Stimulated activated CD4-positive, alpha-beta T cell treated with anti-CD3 and anti-CD28 coated beads, Interleukin-1b, Interleukin-23, amount 100 ng/mL, for 4 hours (primary cell): ENCODE data around the gene COL12A1.

Experiments used
- DNase-seq, 2 donors: peaks; one replicate each; pipeline ENCODE4 v3.0.0-alpha.2; 2020; ENCODE audit warnings: low read depth in 2 of 2

Gene COL12A1

DNA sequence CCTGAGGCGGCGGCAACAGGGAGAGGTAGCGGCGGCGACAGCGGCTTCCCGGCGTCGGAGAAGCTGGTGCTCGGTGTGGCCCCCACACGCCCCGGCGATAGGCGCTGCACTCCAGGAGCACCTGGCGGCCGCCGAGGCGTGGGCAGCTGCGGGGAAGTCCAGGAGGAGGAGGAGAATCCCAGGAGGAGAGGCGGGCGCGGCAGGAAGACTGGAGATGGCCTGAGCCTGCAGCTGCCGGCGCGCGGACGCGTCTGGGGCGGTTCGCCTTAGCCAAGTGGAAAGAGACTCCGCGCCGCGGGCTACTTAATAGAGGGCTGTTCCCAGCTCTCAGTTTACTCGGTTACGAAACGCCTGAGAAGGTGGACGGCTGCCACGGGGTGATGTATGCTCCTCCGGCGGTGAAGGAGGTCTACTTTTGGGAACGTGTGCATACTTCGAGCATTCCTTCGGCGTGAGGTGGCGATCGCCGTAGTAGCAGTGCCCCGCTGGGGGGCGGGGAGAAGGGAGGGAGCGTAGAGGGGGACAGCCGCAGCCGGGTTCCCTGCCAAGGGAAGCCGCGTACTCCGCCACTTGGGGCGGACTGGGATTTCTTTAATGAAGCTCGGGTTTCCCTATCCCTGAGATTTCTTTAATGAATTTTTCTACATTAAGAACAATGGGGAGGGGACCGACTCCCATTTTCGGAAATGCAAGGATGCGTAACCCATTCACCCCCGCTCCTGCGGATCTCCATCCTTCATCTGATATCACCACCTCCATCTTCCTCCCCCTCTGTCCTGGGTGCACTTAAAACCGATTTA is at the start of gene COL12A1:
COL12A1 (minus strand) TSS at position 278 of the 800 bp plus-strand sequence. CDS start 3,261 bp downstream, outside the sequence.
- no peak for DNase-seq

- DNase-seq = no peak
Measured at GRCh38 chr6:75250552-75250951, 44.7 kb upstream of the COL12A1 start.

DNA sequence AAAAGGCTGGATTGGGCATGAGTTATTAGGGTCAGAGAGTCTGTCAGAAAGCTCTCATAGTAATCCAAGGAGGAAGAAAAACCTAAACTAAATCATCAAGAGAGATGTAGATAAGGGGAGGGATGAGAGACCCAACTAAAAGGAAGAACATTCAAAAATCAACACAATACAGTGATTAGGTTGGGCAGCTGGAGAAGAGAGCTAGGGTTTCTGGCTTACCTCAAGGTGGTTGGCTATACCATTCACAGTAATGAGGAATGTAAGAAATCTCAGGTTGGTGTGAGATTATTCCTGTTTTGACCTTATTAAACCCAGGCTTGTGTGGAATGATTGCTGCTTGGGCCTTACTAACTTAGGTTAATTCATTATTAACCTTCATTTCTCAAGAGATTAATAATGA is 44.0 kb upstream of the COL12A1 start:
- no peak for DNase-seq

GRCh38 chr6:75246386-75246785 is 40.5 kb upstream of the COL12A1 start:
- no peak for DNase-seq

GRCh38 chr6:75244063-75244584 is 38.3 kb upstream of the COL12A1 start:
- no peak for DNase-seq

GRCh38 chr6:75243333-75244062 is 37.6 kb upstream of the COL12A1 start, which contains the start of gene COX7A2:
Gene COX7A2, minus strand, starts transcription at chr6:75243801. Its CDS starts 67 bp downstream, at chr6:75243734.
- DNase-seq = peak; percentile 63 to 67

DNA sequence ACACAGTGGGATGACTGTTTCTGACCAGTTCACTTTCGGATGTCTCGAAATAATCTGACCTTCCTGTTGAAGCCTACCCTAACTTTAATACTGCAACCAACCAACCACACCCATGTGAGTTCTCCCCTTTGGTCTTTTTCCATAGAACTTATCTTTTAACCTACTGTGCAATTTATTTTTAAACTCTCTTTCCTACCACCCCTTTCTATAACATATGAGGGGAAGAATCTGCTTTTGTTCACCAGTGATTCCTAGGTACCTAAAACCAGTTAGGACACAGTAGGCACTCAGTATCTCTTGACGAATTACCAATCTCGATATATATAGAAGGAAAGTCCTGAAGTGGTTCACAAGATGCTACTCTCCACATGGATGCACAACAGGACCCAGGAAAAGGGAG is 30.8 kb upstream of the COL12A1 start:
- DNase-seq = no peak

GRCh38 chr6:75235271-75235670 is 29.4 kb upstream of the COL12A1 start:
- DNase-seq = no peak

DNA sequence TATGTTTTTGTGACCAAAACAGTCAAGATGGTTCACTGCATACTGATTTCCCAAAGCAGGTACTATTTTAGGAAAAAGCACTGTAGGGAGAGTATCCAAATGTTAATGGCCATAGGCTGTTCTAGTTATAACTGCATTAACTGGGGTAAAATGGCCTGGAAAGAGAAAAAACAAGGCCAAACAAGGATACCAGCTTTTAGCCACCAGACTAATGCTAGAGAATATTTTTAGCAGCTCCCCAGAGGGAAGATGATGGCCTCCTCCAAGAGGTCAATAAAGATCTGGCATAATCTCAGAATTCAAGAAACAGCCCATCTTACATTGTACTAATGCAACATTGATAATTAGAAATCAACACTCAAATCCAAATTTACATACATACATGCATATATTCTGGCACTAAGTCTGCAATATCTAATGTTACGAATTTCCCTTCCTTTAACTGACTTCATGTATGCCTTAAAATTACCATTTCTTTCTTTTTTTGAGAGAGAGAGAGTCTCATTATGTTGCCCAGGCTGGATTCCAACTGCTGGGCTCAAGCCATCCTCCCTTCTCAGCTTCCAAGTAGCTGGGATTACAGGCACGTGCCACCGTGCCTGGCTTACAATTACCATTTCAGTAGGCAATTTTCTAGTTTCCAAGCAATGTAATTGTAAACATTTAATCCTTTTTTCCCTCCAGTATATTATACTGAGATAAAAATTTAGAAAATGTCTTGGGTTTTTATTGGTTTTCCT is 28.4 kb upstream of the COL12A1 start:
- no peak for DNase-seq

GRCh38 chr6:75233092-75233615 is 27.3 kb upstream of the COL12A1 start:
- no peak for DNase-seq

- DNase-seq = no peak
Measured at GRCh38 chr6:75230484-75231325, 24.9 kb upstream of the COL12A1 start.

- no peak for DNase-seq
Measured at GRCh38 chr6:75224303-75224926, 18.6 kb upstream of the COL12A1 start.

- DNase-seq = no peak
Measured at GRCh38 chr6:75223428-75223827, 17.6 kb upstream of the COL12A1 start.

GRCh38 chr6:75222261-75222660 is 16.4 kb upstream of the COL12A1 start:
- DNase-seq = no peak

DNA sequence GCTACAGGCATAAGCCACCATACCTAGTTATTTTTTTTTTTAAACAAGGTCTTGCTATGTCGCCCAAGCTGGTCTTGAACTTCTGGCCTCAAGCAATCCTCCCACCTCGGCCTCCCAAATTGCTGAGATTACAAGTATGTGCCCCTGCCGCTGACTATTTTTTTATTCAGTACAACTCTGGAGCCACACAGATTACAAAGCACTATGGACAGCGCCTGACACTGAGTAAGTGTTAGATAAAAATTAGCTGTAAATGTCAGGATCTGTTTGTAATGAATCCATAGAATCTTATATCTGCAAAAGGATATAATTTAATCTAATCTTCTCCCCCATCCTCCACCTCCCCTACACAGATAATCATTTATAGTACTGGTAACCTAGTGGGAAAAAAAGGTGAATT is 15.3 kb upstream of the COL12A1 start:
- DNase-seq = no peak

- no peak for DNase-seq
Measured at GRCh38 chr6:75220357-75220756, 14.5 kb upstream of the COL12A1 start.

DNA sequence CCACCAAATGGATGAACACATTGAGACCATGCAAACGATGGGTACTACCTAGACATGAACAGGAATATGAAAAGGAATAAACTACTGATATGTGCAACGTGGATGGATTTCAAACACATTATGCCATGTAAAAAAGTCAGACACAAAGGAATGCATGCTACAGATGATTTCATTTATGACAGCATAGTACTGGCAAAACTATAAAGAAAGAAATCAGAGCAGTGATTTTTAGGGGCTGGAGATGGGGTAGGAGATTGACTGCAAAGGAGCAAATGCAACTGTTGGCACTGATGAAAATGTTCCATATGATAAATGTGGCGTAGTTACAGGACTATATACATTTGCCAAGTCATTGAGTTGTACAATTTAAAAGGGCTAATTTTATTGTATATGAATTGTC is 13.4 kb upstream of the COL12A1 start:
- DNase-seq = no peak

GRCh38 chr6:75217193-75217592 is 11.3 kb upstream of the COL12A1 start:
- no peak for DNase-seq

DNA sequence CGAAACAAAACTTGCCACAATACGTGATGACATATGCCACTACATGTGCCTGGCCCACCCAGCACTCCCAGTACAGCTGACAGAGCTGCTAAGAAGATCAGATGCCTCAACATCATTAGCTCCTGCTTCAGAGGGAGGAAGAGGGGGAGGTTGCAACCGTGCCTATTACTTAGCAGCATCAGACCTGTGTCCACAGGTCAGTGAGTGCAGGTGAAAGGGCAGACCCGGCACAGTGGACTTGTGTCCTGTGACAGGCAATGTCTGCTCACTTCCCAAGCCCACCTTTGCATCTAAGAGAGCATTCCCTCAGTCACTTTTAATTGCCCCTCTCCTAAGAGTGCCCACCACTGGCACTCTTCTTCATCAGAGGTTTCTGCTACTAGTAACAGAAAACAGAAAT is 9.4 kb upstream of the COL12A1 start:
- no peak for DNase-seq

DNA sequence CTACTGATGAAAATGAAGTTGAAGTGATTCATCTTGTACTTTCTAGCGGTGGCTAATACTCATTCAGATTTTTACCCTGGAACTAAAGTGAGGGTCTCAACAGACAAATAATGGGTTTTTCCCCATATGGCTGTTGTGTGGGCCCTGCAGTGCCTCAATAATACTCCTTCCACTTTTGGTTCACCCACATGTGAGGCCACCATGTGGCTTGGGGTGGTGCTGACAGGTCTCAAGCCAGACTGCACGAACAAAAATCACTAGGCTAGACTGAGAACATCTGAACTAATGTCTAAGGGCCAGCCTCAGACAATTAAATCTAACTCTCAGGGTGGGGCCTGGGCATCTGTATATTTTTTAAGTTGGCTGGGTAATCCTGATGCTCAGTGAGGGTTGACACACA is 7.9 kb upstream of the COL12A1 start:
- no peak for DNase-seq
